A549 (cell line): ENCODE measurements around the gene FGGY. TPM values are rescaled to one million over a fixed set of nuclear protein-coding genes. Genes with fewer than 3 reads are reported as not detected.

ENCODE experiments used
- ATAC-seq, 2 experiments: fragments of 200-7000 bp in 1 of 2; fragments of >200 bp in 1 of 2; cut with Nextera tagmentation in 1 of 2; cut with Tn5 transposase in 1 of 2; 3 replicates each; pipeline versions ENCODE4 v1.8.0 to v1.9.1; 2018 to 2020; ENCODE audit warnings: mild to moderate bottlenecking in 1 of 2, moderate library complexity in 1 of 2
- CTCF ChIA-PET: fragments of 300-600 bp; sonication (Branson Sonifier 250); formaldehyde crosslinking; extraction: SDS; loops from one replicate; lab custom pipeline; 2021; ENCODE audit warnings: antibody characterized with exemption, inconsistent platforms; lab: Yijun Ruan, JAX
- POLR2A ChIA-PET: fragments of 350-600 bp; formaldehyde crosslinking; extraction: SDS; loops from one replicate; lab custom pipeline; 2021; ENCODE audit warnings: antibody characterized with exemption, inconsistent platforms; lab: Yijun Ruan, JAX
- DNase-seq, 2 experiments: peaks; one replicate each; pipeline versions ENCODE4 v3.0.0 to v3.0.0-alpha.2; 2011 to 2016; ENCODE audit warnings: low read depth in 1 of 2, low spot score in 1 of 2
- FAIRE-seq: peaks from 2 replicates; lab custom pipeline; 2011; peaks lifted over from hg19 to GRCh38; lab: Jason Lieb, UNC
- H3K27ac ChIP-seq, 2 experiments: fragments of >200 bp; sonication (Bioruptor Twin); formaldehyde crosslinking; 3 replicates each; pipeline ENCODE4 v1.5.1; 2016 to 2017
- H3K4me1 ChIP-seq: fragments of >200 bp; sonication (Bioruptor Twin); formaldehyde crosslinking; 3 replicates; pipeline ENCODE4 v1.6.1; 2016
- H3K4me2 ChIP-seq: fragments of >200 bp; sonication (Bioruptor Twin); formaldehyde crosslinking; 3 replicates; pipeline ENCODE4 v1.6.1; 2016
- H3K4me3 ChIP-seq: fragments of >200 bp; sonication (Bioruptor Twin); formaldehyde crosslinking; 3 replicates; pipeline ENCODE4 v1.5.1; 2016
- H3K9me3 ChIP-seq: fragments of >200 bp; sonication (Bioruptor Twin); formaldehyde crosslinking; 3 replicates; pipeline ENCODE4 v1.6.1; 2016
- CBX2 ChIP-seq: fragments of 200-600 bp; sonication (generic); IDR thresholded peaks from 2 replicates; pipeline ENCODE4 v1.6.1; 2016; ENCODE audit warnings: low read depth, mild to moderate bottlenecking, borderline replicate concordance
- CBX8 ChIP-seq: fragments of 200-600 bp; sonication (generic); IDR thresholded peaks from 2 replicates; pipeline ENCODE4 v1.6.1; 2016
- CEBPB ChIP-seq, 2 experiments: fragments of >200 bp in 1 of 2; sonication (Bioruptor Twin) in 1 of 2; formaldehyde crosslinking in 1 of 2; IDR thresholded peaks; 2 replicates each; pipeline ENCODE4 v1.6.1; 2012 to 2016
- EHMT2 ChIP-seq: fragments of 200-600 bp; sonication (generic); IDR thresholded peaks from 2 replicates; pipeline ENCODE4 v1.6.1; 2016; ENCODE audit warnings: antibody characterized with exemption, low read depth, mild to moderate bottlenecking, moderate library complexity
- EP300 ChIP-seq, 2 experiments: fragments of >200 bp; sonication (Bioruptor Twin); formaldehyde crosslinking; IDR thresholded peaks; 2 replicates in 1 of 2; 3 replicates in 1 of 2; pipeline ENCODE4 v1.6.1; 2016 to 2017
- FOSB ChIP-seq: fragments of 250-450 bp; sonication (Bioruptor Pico); IDR thresholded peaks from 2 replicates; pipeline ENCODE4 v1.5.0; 2020; ENCODE audit warnings: mild to moderate bottlenecking, moderate library complexity
- FOSL2 ChIP-seq, 2 experiments: fragments of 450-650 bp in 1 of 2; fragments of >200 bp in 1 of 2; sonication (Bioruptor Twin) in 1 of 2; formaldehyde crosslinking; IDR thresholded peaks; 2 replicates each; pipeline versions ENCODE4 v1.5.0 to v1.6.1; 2016 to 2020; ENCODE audit warnings: mild to moderate bottlenecking in 1 of 2, moderate library complexity in 1 of 2
- FOXS1 ChIP-seq: fragments of 250-450 bp; sonication (Bioruptor Pico); IDR thresholded peaks from 2 replicates; pipeline ENCODE4 v1.5.0; 2020; ENCODE audit warnings: mild to moderate bottlenecking, moderate library complexity
- GATA3 ChIP-seq: IDR thresholded peaks from 2 replicates; pipeline ENCODE4 v1.6.1; 2012; ENCODE audit warnings: borderline replicate concordance
- HDAC2 ChIP-seq: fragments of 200-600 bp; sonication (generic); IDR thresholded peaks from 2 replicates; pipeline ENCODE4 v1.6.1; 2016
- HOXB5 ChIP-seq: fragments of 250-450 bp; sonication (Bioruptor Pico); IDR thresholded peaks from 2 replicates; pipeline ENCODE4 v1.5.0; 2020; ENCODE audit warnings: mild to moderate bottlenecking, moderate library complexity
- JUNB ChIP-seq: fragments of >200 bp; sonication (Bioruptor Twin); formaldehyde crosslinking; IDR thresholded peaks from 2 replicates; pipeline ENCODE4 v1.6.1; 2016
- MAFK ChIP-seq: fragments of 450-650 bp; IDR thresholded peaks from 2 replicates; pipeline ENCODE4 v1.6.1; 2014; ENCODE audit not compliant: partially characterized antibody
- MAZ ChIP-seq: fragments of 150-350 bp; IDR thresholded peaks from 2 replicates; pipeline ENCODE4 v1.6.1; 2014; ENCODE audit warnings: antibody characterized with exemption, low read depth, low read length, borderline replicate concordance
- MYC ChIP-seq: IDR thresholded peaks from 2 replicates; pipeline ENCODE4 v1.6.1; 2012; ENCODE audit warnings: mild to moderate bottlenecking, inconsistent platforms, low read length, improper control_type of control experiment, borderline replicate concordance
- NPAS2 ChIP-seq: fragments of 250-450 bp; sonication (Bioruptor Pico); IDR thresholded peaks from 2 replicates; pipeline ENCODE4 v1.8.0; 2022; ENCODE audit warnings: mild to moderate bottlenecking, moderate library complexity, borderline replicate concordance
- POLR2AphosphoS2 ChIP-seq: conservative IDR thresholded peaks from 2 replicates; pipeline ENCODE4 v1.6.1; 2012; ENCODE audit warnings: low read length, improper control_type of control experiment, inconsistent platforms
- RAD21 ChIP-seq, 2 experiments: fragments of >200 bp in 1 of 2; sonication (Bioruptor Twin) in 1 of 2; formaldehyde crosslinking in 1 of 2; IDR thresholded peaks in 1 of 2; conservative IDR thresholded peaks in 1 of 2; 2 replicates in 1 of 2; 3 replicates in 1 of 2; pipeline ENCODE4 v1.6.1; 2012 to 2018; ENCODE audit warnings: inconsistent platforms in 1 of 2
- RCOR1 ChIP-seq: fragments of 150-350 bp; IDR thresholded peaks from 2 replicates; pipeline ENCODE4 v1.6.1; 2014; ENCODE audit warnings: antibody characterized with exemption, low read length, low read depth
- SREBF2 ChIP-seq: fragments of 450-650 bp; IDR thresholded peaks from 2 replicates; pipeline ENCODE4 v1.6.1; 2014; ENCODE audit warnings: mild to moderate bottlenecking, moderate library complexity
- TP53 ChIP-seq: fragments of 250-450 bp; sonication (Bioruptor Pico); IDR thresholded peaks from 2 replicates; pipeline ENCODE4 v1.5.0; 2021; ENCODE audit warnings: mild to moderate bottlenecking, moderate library complexity
- ZC3H11A ChIP-seq: fragments of 450-650 bp; IDR thresholded peaks from 2 replicates; pipeline ENCODE4 v1.6.1; 2014; ENCODE audit warnings: antibody characterized with exemption, mild to moderate bottlenecking
- ZFP36 ChIP-seq: fragments of 450-650 bp; IDR thresholded peaks from 2 replicates; pipeline ENCODE4 v1.6.1; 2014; ENCODE audit warnings: borderline replicate concordance; ENCODE audit not compliant: partially characterized antibody
- WGBS: methylation state at CpG from one replicate; pipeline ENCODE4 v1.1.6; 2017; ENCODE audit errors: missing lambda C conversion rate; 5-methylcytosine and 5-hydroxymethylcytosine counted together
- polyA plus RNA-seq, 4 experiments: library from polyadenylated mRNA; depleted of rRNA in 3 of 4; stranded (reverse); fragments of >200 nt; fragmentation: RNase III in 1 of 4; extraction: RNeasy Plus Mini Kit Qiagen cat#74134 plus additional on column Dnase treatment in 1 of 4; gene quantifications; 2 replicates in 3 of 4; 3 replicates in 1 of 4; pipeline ENCODE4 v1.2.3, GENCODE V29; 2011 to 2017
- TF ChIP-seq, protein P1 (sequence below): fragments of >200 bp; sonication (Bioruptor Twin); formaldehyde crosslinking; IDR thresholded peaks from 3 replicates; pipeline ENCODE4 v1.5.1; 2016
- TF ChIP-seq, protein P2 (sequence below): fragments of 150-350 bp; IDR thresholded peaks from 2 replicates; pipeline ENCODE4 v1.6.1; 2014; ENCODE audit warnings: low read depth, mild to moderate bottlenecking, low read length
- TF ChIP-seq, protein P3 (sequence below): IDR thresholded peaks from 2 replicates; pipeline ENCODE4 v1.6.1; 2012; ENCODE audit warnings: low read depth, borderline replicate concordance
- TF ChIP-seq, protein P4 (sequence below): IDR thresholded peaks from 2 replicates; pipeline ENCODE4 v1.6.1; 2012
- TF ChIP-seq, protein P5 (sequence below): fragments of >200 bp; sonication (Bioruptor Twin); formaldehyde crosslinking; IDR thresholded peaks from 3 replicates; pipeline ENCODE4 v1.6.1; 2016

Gene FGGY
- polyA plus RNA-seq, 2 of the 4 experiments (the other 2 are of a cell fraction) = 2.9 to 4.8 TPM

DNA sequence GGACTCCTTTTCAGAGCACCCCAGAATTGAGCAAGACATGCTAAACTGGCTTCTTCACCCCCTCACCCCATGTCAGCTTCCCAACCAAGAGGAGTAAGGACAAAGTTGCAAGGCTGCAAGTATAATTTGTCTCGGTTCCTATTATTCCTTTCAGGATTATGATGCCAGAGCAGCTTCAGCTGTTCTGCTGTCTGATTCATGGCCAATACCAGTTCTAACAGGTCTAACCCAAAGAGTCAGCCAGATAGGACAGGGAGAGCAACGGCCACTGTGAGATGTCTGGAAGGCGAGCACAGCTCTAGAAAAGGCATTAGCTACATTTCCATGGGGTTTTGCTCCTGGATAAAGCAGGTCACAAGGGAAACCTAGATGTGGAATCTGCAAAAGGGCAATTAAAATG, 464.5 kb downstream of the FGGY start (continued):
- TF ChIP-seq, protein P1, sequence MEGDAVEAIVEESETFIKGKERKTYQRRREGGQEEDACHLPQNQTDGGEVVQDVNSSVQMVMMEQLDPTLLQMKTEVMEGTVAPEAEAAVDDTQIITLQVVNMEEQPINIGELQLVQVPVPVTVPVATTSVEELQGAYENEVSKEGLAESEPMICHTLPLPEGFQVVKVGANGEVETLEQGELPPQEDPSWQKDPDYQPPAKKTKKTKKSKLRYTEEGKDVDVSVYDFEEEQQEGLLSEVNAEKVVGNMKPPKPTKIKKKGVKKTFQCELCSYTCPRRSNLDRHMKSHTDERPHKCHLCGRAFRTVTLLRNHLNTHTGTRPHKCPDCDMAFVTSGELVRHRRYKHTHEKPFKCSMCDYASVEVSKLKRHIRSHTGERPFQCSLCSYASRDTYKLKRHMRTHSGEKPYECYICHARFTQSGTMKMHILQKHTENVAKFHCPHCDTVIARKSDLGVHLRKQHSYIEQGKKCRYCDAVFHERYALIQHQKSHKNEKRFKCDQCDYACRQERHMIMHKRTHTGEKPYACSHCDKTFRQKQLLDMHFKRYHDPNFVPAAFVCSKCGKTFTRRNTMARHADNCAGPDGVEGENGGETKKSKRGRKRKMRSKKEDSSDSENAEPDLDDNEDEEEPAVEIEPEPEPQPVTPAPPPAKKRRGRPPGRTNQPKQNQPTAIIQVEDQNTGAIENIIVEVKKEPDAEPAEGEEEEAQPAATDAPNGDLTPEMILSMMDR = no peak
- TF ChIP-seq FOSL2 (IDR thresholded peaks at IDR 0.05) (no peak), FOSL2 (CRISPR knock-in tag; IDR thresholded peaks at IDR 0.05) (no peak), ZFP36 (no peak)

DNA sequence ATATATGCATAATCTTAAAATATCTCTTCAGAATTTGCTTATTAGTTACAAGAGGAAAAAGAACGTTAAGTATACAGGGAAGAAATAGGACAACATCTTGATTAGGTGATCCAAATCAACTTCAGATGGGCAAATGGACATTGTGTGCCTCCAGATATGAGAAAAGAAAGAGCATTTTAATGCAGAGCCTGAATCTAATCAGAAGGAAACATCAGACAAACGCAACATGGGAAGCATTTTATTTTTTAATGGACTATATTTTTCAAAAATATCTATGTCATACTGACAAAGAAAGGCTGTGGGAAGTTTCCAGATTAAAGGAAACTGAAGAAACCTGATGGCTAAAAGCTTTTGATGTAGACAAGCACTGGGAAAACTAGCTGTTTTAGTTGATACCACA, 466.5 kb downstream of the FGGY start:
- DNase-seq (no peak), ATAC-seq (no peak)
- Histone ChIP-seq H3K4me1 (0 out of 3 replicates have a peak, but pooled peaks cover 3% of the 10 kb centered on the region), H3K4me2 (no peak overlapping the region), H3K27ac (no peak overlapping the region)
- CTCF ChIA-PET = no interaction called here
- TF ChIP-seq EHMT2 = no peak
- TF ChIP-seq FOSB (CRISPR knock-in tag) = no peak
- TF ChIP-seq, protein P2, sequence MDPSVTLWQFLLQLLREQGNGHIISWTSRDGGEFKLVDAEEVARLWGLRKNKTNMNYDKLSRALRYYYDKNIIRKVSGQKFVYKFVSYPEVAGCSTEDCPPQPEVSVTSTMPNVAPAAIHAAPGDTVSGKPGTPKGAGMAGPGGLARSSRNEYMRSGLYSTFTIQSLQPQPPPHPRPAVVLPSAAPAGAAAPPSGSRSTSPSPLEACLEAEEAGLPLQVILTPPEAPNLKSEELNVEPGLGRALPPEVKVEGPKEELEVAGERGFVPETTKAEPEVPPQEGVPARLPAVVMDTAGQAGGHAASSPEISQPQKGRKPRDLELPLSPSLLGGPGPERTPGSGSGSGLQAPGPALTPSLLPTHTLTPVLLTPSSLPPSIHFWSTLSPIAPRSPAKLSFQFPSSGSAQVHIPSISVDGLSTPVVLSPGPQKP = no peak
- TF ChIP-seq SREBF2 = no peak
- TF ChIP-seq HDAC2 = no peak
- TF ChIP-seq, protein P3, sequence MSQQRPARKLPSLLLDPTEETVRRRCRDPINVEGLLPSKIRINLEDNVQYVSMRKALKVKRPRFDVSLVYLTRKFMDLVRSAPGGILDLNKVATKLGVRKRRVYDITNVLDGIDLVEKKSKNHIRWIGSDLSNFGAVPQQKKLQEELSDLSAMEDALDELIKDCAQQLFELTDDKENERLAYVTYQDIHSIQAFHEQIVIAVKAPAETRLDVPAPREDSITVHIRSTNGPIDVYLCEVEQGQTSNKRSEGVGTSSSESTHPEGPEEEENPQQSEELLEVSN = no peak
- no peak for TF ChIP-seq FOXS1 (CRISPR knock-in tag)
- TF ChIP-seq TP53 = no peak
- TF ChIP-seq, protein P4, sequence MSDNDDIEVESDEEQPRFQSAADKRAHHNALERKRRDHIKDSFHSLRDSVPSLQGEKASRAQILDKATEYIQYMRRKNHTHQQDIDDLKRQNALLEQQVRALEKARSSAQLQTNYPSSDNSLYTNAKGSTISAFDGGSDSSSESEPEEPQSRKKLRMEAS = no peak
- TF ChIP-seq RAD21 (conservative IDR thresholded peaks at IDR 0.05 in 1 of 2, IDR thresholded peaks at IDR 0.05 in 1 of 2) = no peak
- no peak for TF ChIP-seq CBX8
- TF ChIP-seq MYC = no peak
- no peak for TF ChIP-seq CBX2
- no peak for TF ChIP-seq NPAS2 (CRISPR knock-in tag)
- TF ChIP-seq HOXB5 = no peak
- TF ChIP-seq FOSL2 (IDR thresholded peaks at IDR 0.05) = no peak
- no peak for TF ChIP-seq FOSL2 (CRISPR knock-in tag; IDR thresholded peaks at IDR 0.05)
- TF ChIP-seq, all 56 proteins: peak for 0
- 23% methylated on average over 2 of the region's 2 CpGs for WGBS
- H3K4me3 ChIP-seq = no peak overlapping the region
- POLR2A ChIA-PET = no interaction called here
- FAIRE-seq = no peak
- no peaks in the 10 kb centered on the region for H3K9me3 ChIP-seq

DNA sequence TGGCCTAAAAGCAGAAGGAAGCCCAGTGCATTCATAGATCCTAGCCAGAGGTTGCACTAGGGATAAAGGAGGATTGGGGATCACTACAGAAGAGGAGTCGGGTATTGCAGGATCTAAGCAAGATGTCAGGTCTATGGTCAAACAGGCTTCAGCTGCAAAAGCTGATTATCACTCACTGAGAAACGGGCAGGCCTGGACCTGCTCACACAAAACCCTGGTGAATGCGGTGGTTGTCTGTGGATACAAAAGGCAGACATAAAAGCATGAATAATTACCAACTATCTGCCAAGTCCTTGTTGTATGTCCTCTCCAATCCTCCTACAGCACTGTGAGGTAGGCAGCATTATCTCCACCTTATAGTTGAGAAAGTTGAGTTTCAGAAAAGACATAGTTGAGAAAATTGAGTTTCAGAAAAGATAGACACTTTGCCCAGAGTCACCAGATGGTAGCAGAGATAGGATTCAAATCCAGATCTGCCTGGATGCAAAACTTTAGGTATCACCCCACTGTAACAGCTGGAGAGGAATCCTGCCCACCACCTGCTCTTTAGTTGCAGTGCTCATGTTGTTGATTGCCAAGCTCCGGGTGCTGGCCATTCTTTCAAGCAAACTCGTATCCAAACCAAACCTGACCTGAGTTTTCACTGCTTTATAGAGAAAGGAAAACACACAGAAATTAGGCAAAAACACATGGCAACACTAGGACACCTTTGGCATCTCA, 468.3 kb downstream of the FGGY start:
- POLR2A ChIA-PET = no interaction called here
- ATAC-seq (no peak), DNase-seq (no peak), FAIRE-seq (no peak)
- CTCF ChIA-PET = interaction anchor here (0.5 kb wide), 1 partner anchor 980 kb away, joined by 3 read pairs; no protein-coding TSS in a partner anchor
- no peaks in the 10 kb centered on the region for H3K9me3 ChIP-seq
- TF ChIP-seq JUNB (no peak), RCOR1 (no peak), EHMT2 (no peak), MAFK (no peak), MAZ (no peak), EP300 (IDR thresholded peaks at IDR 0.05) (no peak), ZC3H11A (no peak), GATA3 (no peak), NPAS2 (CRISPR knock-in tag) (no peak), POLR2AphosphoS2 (no peak), HOXB5 (no peak), CEBPB (IDR thresholded peaks at IDR 0.05) (no peak)
- TF ChIP-seq, protein P5, sequence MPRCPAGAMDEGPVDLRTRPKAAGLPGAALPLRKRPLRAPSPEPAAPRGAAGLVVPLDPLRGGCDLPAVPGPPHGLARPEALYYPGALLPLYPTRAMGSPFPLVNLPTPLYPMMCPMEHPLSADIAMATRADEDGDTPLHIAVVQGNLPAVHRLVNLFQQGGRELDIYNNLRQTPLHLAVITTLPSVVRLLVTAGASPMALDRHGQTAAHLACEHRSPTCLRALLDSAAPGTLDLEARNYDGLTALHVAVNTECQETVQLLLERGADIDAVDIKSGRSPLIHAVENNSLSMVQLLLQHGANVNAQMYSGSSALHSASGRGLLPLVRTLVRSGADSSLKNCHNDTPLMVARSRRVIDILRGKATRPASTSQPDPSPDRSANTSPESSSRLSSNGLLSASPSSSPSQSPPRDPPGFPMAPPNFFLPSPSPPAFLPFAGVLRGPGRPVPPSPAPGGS = no peak
- H3K4me3 ChIP-seq = no peak overlapping the region
- 62% methylated on average over 5 of the region's 5 CpGs for WGBS
- no peaks in the 10 kb centered on the region for H3K4me1 ChIP-seq
- H3K27ac ChIP-seq = no peak overlapping the region
- H3K4me2 ChIP-seq = no peak overlapping the region
